GM19452 (cell line): ENCODE results near the gene SYNGAP1.
"Not testable (repeated sequence)": the region's sequence is repeated elsewhere in the genome, so short reads cannot be mapped to it uniquely, and the experiment has no call there.

Source experiments
- ATAC-seq: cut with Tn5 transposase; IDR thresholded peaks from one replicate; pipeline ENCODE4 v1.9.1; 2021; ENCODE audit not compliant: unreplicated experiment

SYNGAP1 gene

DNA sequence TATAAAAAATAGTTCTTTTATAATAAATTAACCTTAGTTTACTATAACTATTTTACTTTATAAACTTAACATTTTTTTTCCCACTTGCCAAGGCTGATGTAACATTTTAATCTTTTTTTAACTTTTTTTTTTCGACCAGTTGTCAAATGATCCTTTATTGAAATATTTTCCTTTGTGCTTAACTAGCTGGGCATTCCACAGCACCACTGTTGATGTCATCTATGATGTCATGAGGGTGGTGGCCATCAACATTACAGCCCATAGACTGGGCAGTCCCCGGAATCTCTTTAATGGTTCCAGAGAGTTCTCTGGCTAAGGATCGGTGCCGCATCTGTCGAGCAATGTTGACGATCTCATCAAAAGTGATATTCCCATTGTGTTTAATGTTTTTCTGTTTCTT, 20.0 kb upstream of the SYNGAP1 start:
- not testable (repeated sequence) for ATAC-seq

DNA sequence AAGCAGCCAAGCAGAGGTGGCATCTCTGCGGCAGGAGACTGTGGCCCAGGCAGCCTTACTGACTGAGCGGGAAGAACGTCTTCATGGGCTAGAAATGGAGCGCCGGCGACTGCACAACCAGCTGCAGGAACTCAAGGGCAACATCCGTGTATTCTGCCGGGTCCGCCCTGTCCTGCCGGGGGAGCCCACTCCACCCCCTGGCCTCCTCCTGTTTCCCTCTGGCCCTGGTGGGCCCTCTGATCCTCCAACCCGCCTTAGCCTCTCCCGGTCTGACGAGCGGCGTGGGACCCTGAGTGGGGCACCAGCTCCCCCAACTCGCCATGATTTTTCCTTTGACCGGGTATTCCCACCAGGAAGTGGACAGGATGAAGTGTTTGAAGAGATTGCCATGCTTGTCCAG, 15.0 kb upstream of the SYNGAP1 start:
- no peak for ATAC-seq

GRCh38 chr6:33405386-33405940, 14.4 kb upstream of the SYNGAP1 start:
- ATAC-seq, result no peak

DNA sequence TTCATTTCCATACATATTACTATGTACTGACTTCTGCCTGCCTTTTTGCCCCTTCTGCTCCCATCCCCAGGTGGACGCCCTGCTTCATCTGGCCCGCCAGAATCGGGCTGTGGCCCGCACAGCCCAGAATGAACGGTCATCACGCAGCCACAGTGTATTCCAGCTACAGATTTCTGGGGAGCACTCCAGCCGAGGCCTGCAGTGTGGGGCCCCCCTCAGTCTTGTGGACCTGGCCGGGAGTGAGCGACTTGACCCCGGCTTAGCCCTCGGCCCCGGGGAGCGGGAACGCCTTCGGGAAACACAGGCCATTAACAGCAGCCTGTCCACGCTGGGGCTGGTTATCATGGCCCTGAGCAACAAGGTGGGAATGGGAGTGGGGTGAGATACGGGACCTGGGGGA, 13.7 kb upstream of the SYNGAP1 start:
- ATAC-seq, result no peak

GRCh38 chr6:33407132-33407718, 12.6 kb upstream of the SYNGAP1 start:
- ATAC-seq, result no peak

DNA sequence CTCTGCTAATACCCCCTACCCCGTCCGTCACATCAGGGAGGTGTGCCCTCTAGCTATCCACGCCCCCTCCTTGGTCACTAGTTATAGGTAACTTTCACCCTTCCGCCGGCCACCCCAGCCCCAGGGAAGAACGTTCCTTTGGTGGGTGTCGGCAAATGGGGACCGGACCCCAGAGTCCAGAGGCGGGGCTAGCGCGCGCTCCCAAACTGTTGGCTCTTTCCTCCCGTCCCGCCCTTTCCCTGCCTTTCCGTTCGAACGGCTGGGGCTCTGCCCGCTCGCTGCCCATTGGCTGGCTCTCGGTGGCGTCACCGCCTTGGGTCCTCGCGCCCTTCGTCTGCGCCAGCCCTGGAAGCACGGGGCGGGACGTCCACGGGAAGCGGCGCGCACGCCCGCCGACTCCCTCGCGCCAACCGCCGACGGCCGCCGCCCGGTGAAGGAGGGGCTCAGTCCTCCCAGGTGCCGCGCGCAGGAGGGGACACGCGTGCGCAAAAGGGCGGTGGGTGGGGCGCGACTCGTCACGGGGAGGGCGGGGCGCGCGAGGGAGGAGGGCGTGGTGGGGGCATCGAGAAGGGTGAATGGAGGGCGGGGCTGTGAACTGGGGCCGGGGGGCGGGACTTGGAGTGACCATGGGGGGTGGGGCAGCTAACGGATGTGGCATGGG, 9.7 kb upstream of the SYNGAP1 start:
- peak; percentile 77 for ATAC-seq

- ATAC-seq, result peak; percentile 32
These were observed 8.9 kb upstream of the SYNGAP1 start, which contains the start of gene PHF1 for GRCh38 chr6:33410711-33411631. Gene PHF1, plus strand, starts transcription at chr6:33411014. Its CDS starts 1,250 bp downstream, at chr6:33412264.

GRCh38 chr6:33411632-33412005, 8.2 kb upstream of the SYNGAP1 start:
- no peak for ATAC-seq

DNA sequence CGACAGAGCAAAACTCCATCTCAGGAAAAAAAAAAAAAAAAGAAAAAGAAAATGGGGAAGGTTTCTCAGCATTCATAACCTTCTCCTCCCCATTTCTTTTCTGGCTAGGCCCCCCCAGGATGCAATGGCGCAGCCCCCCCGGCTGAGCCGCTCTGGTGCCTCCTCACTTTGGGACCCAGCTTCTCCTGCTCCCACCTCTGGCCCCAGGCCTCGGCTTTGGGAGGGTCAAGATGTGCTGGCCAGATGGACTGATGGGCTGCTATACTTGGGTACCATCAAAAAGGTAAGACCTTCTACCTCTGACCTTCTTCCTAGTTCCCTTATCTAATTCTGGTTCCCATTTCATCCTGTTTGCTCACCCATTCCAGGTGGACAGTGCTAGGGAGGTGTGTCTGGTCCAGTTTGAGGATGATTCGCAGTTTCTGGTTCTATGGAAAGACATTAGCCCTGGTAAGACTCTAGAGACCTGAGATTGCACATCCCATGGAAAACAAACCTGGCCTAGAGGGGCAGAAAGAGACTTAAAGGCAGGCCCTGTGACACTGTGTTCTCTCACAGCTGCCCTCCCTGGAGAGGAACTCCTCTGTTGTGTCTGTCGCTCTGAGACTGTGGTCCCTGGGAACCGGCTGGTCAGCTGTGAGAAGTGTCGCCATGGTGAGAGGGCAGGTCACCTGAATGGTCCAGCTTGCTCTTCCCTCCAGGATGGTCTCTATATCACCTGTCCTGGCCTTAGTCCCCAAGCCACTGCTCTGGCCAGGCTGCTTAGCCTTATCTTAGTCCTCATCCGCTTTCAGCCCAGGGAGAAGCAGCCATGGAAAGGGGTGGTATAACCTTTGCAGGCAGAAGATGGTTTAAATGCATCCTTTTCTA, 7.5 kb upstream of the SYNGAP1 start:
- ATAC-seq, result no peak

- ATAC-seq, result no peak
These were observed 6.4 kb upstream of the SYNGAP1 start for GRCh38 chr6:33413241-33414120.

GRCh38 chr6:33414592-33415271, 5.1 kb upstream of the SYNGAP1 start:
- no peak for ATAC-seq

DNA sequence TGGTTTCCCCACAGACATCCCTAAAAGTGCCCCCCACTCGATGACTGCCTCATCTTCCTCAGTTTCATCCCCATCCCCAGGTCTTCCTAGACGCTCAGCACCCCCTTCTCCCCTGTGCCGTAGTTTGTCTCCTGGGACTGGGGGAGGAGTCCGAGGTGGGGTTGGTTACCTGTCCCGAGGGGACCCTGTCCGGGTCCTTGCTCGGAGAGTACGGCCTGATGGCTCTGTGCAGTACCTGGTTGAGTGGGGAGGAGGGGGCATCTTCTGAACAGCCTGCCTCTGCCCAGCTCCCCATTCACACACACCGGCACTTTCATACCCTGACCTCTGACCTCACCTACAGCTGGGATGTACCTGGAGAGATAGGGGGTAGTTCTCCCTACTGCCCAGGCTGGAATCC, 4.0 kb upstream of the SYNGAP1 start:
- ATAC-seq, result no peak

- no peak for ATAC-seq
These were observed 3.3 kb upstream of the SYNGAP1 start for GRCh38 chr6:33416386-33417127.

DNA sequence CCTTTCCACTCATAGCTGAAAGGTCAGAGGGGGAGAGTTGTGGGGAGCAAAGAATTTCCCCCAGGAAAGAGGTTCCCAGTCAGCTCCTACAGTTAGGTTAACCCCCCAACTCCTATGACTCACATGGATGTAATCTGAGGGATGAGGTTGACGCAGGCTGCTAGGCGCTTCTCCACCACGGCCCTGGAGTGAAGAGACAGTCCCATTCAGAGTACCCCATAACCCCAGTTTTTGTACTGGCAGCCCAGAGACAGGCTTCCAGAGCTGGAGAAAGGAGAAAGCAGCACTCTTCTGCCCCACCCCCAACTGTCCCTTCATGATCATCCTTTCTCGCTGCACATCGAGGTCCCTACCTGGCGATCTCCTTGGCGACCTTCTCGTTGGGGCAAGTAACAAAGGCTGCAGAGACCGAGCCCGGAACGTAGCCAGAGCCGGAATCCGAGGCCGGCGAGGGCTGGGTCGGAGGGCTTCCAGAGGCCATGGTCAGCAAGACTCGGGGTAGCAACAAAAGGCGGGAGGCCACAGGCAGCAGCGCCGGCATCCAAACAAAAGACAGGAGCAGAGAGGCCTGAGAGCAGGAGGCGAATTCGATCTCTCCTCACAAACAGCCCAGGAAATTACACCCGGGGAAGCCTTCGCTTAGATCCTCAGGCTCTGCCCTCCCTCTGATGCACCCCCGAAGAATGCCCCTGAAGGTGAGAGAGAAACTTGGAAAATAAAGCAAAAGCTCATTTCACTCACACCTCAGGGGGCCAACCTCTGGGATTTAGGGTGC, 2.5 kb upstream of the SYNGAP1 start:
- ATAC-seq, result no peak

- peak; percentile 88 for ATAC-seq
These were observed 1.8 kb upstream of the SYNGAP1 start, which contains the start of gene CUTA for GRCh38 chr6:33417903-33418689. Gene CUTA, minus strand, starts transcription at chr6:33418107. Its CDS starts 107 bp downstream, at chr6:33418000.

GRCh38 chr6:33418690-33419291, 1.1 kb upstream of the SYNGAP1 start:
- ATAC-seq, result no peak
